Endothelial cell (in vitro differentiated cells): Measurements from ENCODE around the gene PTTG1IP2. TPM values are rescaled to one million over a fixed set of nuclear protein-coding genes. Genes with fewer than 3 reads are reported as not detected.

ENCODE experiments used
- DNase-seq: peaks from one replicate; pipeline ENCODE4 v3.0.0; 2021; ENCODE audit warnings: low spot score
- H3K27ac Mint-ChIP-seq: one replicate; pipeline ENCODE4 v1.8.0; 2021; ENCODE audit warnings: mixed read lengths, inconsistent platforms; ENCODE audit not compliant: unreplicated experiment
- H3K27me3 Mint-ChIP-seq: one replicate; pipeline ENCODE4 v1.8.0; 2021; ENCODE audit warnings: mild to moderate bottlenecking, moderate library complexity, mixed read lengths, inconsistent platforms; ENCODE audit not compliant: unreplicated experiment
- H3K36me3 Mint-ChIP-seq: one replicate; pipeline ENCODE4 v1.8.0; 2021; ENCODE audit warnings: mild to moderate bottlenecking, low read depth, mixed read lengths, inconsistent platforms; ENCODE audit not compliant: unreplicated experiment
- H3K4me1 Mint-ChIP-seq: one replicate; pipeline ENCODE4 v1.8.0; 2021; ENCODE audit warnings: mild to moderate bottlenecking, mixed read lengths, inconsistent platforms; ENCODE audit not compliant: unreplicated experiment
- H3K4me3 Mint-ChIP-seq: one replicate; pipeline ENCODE4 v1.8.0; 2021; ENCODE audit warnings: mild to moderate bottlenecking, mixed read lengths, inconsistent platforms; ENCODE audit not compliant: unreplicated experiment
- H3K9me3 Mint-ChIP-seq: one replicate; pipeline ENCODE4 v1.8.0; 2021; ENCODE audit warnings: mixed read lengths, inconsistent platforms; ENCODE audit not compliant: unreplicated experiment
- CTCF ChIP-seq: fragments of 200-600 bp; sonication (generic); IDR thresholded peaks from one replicate; pipeline ENCODE4 v1.5.0; 2021; ENCODE audit warnings: antibody characterized with exemption; ENCODE audit not compliant: unreplicated experiment
- total RNA-seq: library from RNA; stranded (reverse); fragmentation: NEBNext Ultra II Directional; extraction: Animal tissue kit (Norgen Biotek cat#: 25700); gene quantifications from one replicate; pipeline ENCODE4 v1.2.1, GENCODE V29; 2021; ENCODE audit not compliant: unreplicated experiment

PTTG1IP2 gene
- total RNA-seq, 1 donor from 2014 or later: not detected

GRCh38 chr7:90512821-90513254, 43.4 kb downstream of the PTTG1IP2 start:
- no peaks in the 10 kb centered on the region for H3K9me3 Mint-ChIP-seq
- H3K4me1 Mint-ChIP-seq: no peaks in the 10 kb centered on the region
- no peak overlapping the region for H3K27ac Mint-ChIP-seq
- DNase-seq: no peak
- no peak for TF ChIP-seq CTCF
- no peaks in the 10 kb centered on the region for H3K27me3 Mint-ChIP-seq
- no peak overlapping the region for H3K4me3 Mint-ChIP-seq
- H3K36me3 Mint-ChIP-seq: no peaks in the 10 kb centered on the region

- H3K36me3 Mint-ChIP-seq: no peaks in the 10 kb centered on the region
- no peaks in the 10 kb centered on the region for H3K4me1 Mint-ChIP-seq
- no peak overlapping the region for H3K4me3 Mint-ChIP-seq
- H3K9me3 Mint-ChIP-seq: no peaks in the 10 kb centered on the region
- H3K27ac Mint-ChIP-seq: no peak overlapping the region
- no peaks in the 10 kb centered on the region for H3K27me3 Mint-ChIP-seq
- DNase-seq: no peak
- TF ChIP-seq CTCF: no peak
Measured at GRCh38 chr7:90516257-90516656, 46.8 kb downstream of the PTTG1IP2 start.

GRCh38 chr7:90518630-90519029, 49.2 kb downstream of the PTTG1IP2 start:
- Mint-ChIP-seq H3K27ac (no peak overlapping the region), H3K27me3 (no peaks in the 10 kb centered on the region), H3K9me3 (no peaks in the 10 kb centered on the region), H3K4me1 (no peaks in the 10 kb centered on the region), H3K4me3 (no peak overlapping the region), H3K36me3 (no peaks in the 10 kb centered on the region)
- no peak for DNase-seq
- no peak for TF ChIP-seq CTCF

GRCh38 chr7:90520484-90520883, 51.0 kb downstream of the PTTG1IP2 start:
- Mint-ChIP-seq H3K27ac (no peak overlapping the region), H3K4me3 (no peak overlapping the region), H3K36me3 (no peaks in the 10 kb centered on the region), H3K9me3 (no peaks in the 10 kb centered on the region), H3K27me3 (no peaks in the 10 kb centered on the region), H3K4me1 (no peaks in the 10 kb centered on the region)
- TF ChIP-seq CTCF: peak; percentile 37
- DNase-seq: no peak

- no peaks in the 10 kb centered on the region for H3K36me3 Mint-ChIP-seq
- peaks cover 7% of the 10 kb centered on the region for H3K4me1 Mint-ChIP-seq
- H3K27ac Mint-ChIP-seq: no peak overlapping the region
- TF ChIP-seq CTCF: no peak
- no peaks in the 10 kb centered on the region for H3K9me3 Mint-ChIP-seq
- no peak for DNase-seq
- H3K27me3 Mint-ChIP-seq: no peaks in the 10 kb centered on the region
- H3K4me3 Mint-ChIP-seq: no peak overlapping the region
Measured at GRCh38 chr7:90530263-90530662, 60.8 kb downstream of the PTTG1IP2 start.
